ENCODE results near the gene CCDC83. TPM values are rescaled to one million over a fixed set of nuclear protein-coding genes. Genes with fewer than 3 reads are reported as not detected.

CCDC83 gene
- total and polyA plus RNA-seq, 11 donors = not detected

DNA sequence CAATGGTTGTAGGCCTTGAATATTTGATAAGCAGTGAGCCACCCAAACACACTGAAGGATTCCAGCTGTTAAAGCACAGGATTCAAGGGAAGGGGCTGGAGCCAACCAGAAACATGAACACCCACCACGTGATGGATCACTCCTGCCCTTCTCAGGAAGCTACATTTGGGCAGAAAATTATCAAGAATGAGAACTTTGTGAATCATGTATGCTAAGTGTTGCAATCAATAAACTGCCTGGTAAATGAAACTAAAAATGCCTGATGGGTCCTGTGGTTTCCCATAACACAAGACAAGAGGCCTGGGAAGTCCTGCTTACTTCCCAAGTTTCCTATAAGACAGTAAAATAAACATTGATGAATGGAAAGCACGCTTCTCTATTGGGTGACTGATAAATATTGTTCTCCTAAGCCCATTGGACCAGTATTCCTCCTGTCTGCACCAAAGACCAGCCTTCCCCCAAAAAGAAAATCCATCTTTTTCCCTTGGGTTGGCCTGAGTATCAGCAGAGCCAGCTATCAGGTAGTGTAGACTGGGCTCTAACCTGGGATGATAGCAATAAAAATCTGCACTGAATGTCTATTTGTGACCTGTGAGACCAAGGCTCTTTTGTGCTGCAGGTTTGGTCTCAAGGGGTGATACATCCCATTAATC is 98.4 kb downstream of the CCDC83 start:
- 37 to 63% (median 40%) methylated on average over 2 of the region's 2 CpGs for WGBS, 4 donors
- DNase-seq (no peak), ATAC-seq (peak in 2 of 4 donors; percentile 11 to 25)
- Histone ChIP-seq H3K9me3 (peaks cover 0 to 11% (median 0%) of the 10 kb centered on the region in 12 donors), H3K36me3 (peaks cover 0 to 47% (median 39%) of the 10 kb centered on the region in 9 donors), H3K27me3 (no peaks in the 10 kb centered on the region), H3K4me3 (no peak overlapping the region), H3K4me1 (peaks cover 0 to 46% (median 18%) of the 10 kb centered on the region in 12 donors), H3K27ac (peak overlapping the region in 1 of 12 donors; percentile 77)
- intact Hi-C loops (cut with DNase I) = no loop called here
- no peak for TF ChIP-seq POLR2A (IDR thresholded peaks at IDR 0.05)
- TF ChIP-seq, protein P1, sequence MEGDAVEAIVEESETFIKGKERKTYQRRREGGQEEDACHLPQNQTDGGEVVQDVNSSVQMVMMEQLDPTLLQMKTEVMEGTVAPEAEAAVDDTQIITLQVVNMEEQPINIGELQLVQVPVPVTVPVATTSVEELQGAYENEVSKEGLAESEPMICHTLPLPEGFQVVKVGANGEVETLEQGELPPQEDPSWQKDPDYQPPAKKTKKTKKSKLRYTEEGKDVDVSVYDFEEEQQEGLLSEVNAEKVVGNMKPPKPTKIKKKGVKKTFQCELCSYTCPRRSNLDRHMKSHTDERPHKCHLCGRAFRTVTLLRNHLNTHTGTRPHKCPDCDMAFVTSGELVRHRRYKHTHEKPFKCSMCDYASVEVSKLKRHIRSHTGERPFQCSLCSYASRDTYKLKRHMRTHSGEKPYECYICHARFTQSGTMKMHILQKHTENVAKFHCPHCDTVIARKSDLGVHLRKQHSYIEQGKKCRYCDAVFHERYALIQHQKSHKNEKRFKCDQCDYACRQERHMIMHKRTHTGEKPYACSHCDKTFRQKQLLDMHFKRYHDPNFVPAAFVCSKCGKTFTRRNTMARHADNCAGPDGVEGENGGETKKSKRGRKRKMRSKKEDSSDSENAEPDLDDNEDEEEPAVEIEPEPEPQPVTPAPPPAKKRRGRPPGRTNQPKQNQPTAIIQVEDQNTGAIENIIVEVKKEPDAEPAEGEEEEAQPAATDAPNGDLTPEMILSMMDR (IDR thresholded peaks at IDR 0.05) = no peak

DNA sequence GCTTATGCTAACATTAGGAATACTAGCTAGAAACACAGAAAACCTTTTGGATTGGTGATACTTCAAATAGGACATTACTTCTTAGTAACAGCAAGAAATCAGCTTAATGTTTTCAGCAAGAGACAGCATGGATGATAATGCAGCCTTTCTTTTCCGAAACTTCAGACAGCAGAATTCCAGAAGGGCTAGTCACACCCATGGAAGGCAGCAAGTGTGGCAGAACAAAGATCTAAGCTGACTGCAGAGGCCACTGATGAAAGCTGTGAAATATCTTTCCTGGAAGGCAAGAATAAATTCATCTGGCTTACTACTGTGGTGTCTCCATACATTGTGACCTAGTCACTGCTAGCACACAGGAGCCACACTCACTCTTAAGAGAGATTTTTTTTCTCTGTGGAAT is 100.3 kb downstream of the CCDC83 start:
- Histone ChIP-seq H3K36me3 (peaks cover 0 to 65% (median 56%) of the 10 kb centered on the region in 9 donors), H3K27ac (peak overlapping the region in 8 of 12 donors; percentile 7 to 77 (median 54)), H3K27me3 (no peaks in the 10 kb centered on the region), H3K4me1 (peaks cover 0 to 38% (median 15%) of the 10 kb centered on the region in 12 donors), H3K4me3 (no peak overlapping the region), H3K9me3 (peaks cover 0 to 11% (median 0%) of the 10 kb centered on the region in 12 donors)
- TF ChIP-seq POLR2A (IDR thresholded peaks at IDR 0.05) = no peak
- TF ChIP-seq, protein P1 (IDR thresholded peaks at IDR 0.05) = no peak
- ATAC-seq = peak; percentile 23 to 65 (median 48)
- intact Hi-C loops (cut with DNase I) = no loop called here
- no peak for DNase-seq
- WGBS, 4 donors = 25 to 72% (median 52%) methylated on average over 1 of the region's 1 CpG

DNA sequence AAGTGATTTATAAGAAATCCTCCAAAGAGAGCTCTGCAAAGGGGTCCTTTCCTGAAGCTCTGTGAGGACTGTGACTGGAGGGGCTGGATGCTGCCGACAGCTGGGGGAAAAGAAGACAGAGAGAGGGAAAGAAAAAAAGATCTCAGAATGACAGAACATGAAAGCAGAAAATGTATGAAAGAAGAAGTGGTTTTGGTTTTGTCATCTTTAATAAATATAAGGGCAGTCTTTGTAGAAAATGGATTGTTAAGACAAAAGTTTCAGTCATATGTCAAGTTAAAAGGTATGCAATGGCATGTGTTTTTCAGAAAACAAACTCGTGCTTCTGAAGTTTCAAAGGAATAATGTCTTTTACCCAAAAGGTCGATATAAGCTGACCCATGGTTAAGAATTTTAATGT is 105.5 kb downstream of the CCDC83 start:
- 76 to 80% (median 78%) methylated on average over 3 of the region's 3 CpGs for WGBS, 4 donors
- H3K27ac ChIP-seq = no peak overlapping the region
- intact Hi-C loops (cut with DNase I) = loop anchor here in 1 of 10 donors (5.0 kb wide), 1 partner anchor 37 kb away; no protein-coding TSS in a partner anchor
- ATAC-seq (no peak), DNase-seq (no peak)
- H3K27me3 ChIP-seq = no peaks in the 10 kb centered on the region
- TF ChIP-seq, protein P1 (IDR thresholded peaks at IDR 0.05) = no peak
- TF ChIP-seq POLR2A (IDR thresholded peaks at IDR 0.05) = no peak
- H3K4me3 ChIP-seq = no peak overlapping the region
- no peaks in the 10 kb centered on the region for H3K9me3 ChIP-seq
- H3K4me1 ChIP-seq = peaks cover 0 to 36% (median 13%) of the 10 kb centered on the region in 12 donors
- peaks cover 0 to 98% (median 87%) of the 10 kb centered on the region in 9 donors for H3K36me3 ChIP-seq

DNA sequence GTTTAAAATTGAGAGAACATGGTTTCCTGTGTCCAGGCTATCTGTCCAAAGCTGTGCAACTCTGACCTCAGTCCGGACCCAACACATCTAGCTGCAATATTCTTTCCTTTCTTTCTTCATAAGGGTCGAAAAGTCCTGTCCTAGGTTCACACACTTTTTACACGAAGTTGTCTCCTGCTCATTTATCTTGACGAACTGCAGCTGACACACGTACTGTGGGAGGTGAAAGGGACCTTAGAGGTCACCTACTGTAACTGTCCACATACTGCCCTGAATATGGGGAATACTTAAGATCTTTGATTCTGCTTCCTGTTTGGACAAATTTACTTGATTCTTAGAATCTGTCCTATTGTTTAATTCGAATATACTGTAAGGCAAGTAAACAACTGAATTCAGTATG is 105.9 kb downstream of the CCDC83 start:
- Histone ChIP-seq H3K4me3 (no peak overlapping the region), H3K9me3 (no peaks in the 10 kb centered on the region), H3K4me1 (peaks cover 0 to 31% (median 10%) of the 10 kb centered on the region in 12 donors), H3K36me3 (peaks cover 0 to 98% (median 87%) of the 10 kb centered on the region in 9 donors), H3K27me3 (no peaks in the 10 kb centered on the region), H3K27ac (no peak overlapping the region)
- intact Hi-C loops (cut with DNase I) = loop anchor here in 1 of 10 donors (5.0 kb wide), 1 partner anchor 36 kb away; no protein-coding TSS in a partner anchor
- peak in 1 of 4 donors; percentile 44 for ATAC-seq
- no peak for DNase-seq
- 38 to 45% (median 44%) methylated on average over 6 of the region's 6 CpGs for WGBS, 4 donors
- no peak for TF ChIP-seq POLR2A (IDR thresholded peaks at IDR 0.05)
- TF ChIP-seq, protein P1 (IDR thresholded peaks at IDR 0.05) = no peak

Data from heart left ventricle (tissue), 16 donors.